HL-60 (cell line): ENCODE data around the gene ZPBP2.
A peak's percentile ranks its signal among the peaks of the same experiment; 100 is the strongest.

ENCODE experiments used
- DNase-seq, 2 experiments: peaks; one replicate each; pipeline ENCODE4 v3.0.0-alpha.2; 2010 to 2020; ENCODE audit warnings: low read depth in 1 of 2, low spot score in 1 of 2
- H3K27ac ChIP-seq: fragments of 250-450 bp; sonication (Bioruptor Pico); replicated peaks from 2 replicates; pipeline ENCODE4 v1.5.1; 2020; ENCODE audit warnings: mild to moderate bottlenecking, moderate library complexity
- H3K27me3 ChIP-seq: fragments of 250-450 bp; sonication (Bioruptor Pico); 2 replicates; pipeline ENCODE4 v1.5.1; 2021; ENCODE audit warnings: mild to moderate bottlenecking, moderate library complexity; ENCODE audit not compliant: insufficient read depth, poor library complexity, severe bottlenecking
- H3K4me3 ChIP-seq: replicated peaks from 2 replicates; pipeline ENCODE4 v1.5.1; 2011; ENCODE audit warnings: mild to moderate bottlenecking, control low read depth, low read length; ENCODE audit not compliant: insufficient read depth
- CTCF ChIP-seq: IDR thresholded peaks from one replicate; pipeline ENCODE4 v1.5.1; 2011; ENCODE audit warnings: low read length, control low read depth, inconsistent platforms; ENCODE audit not compliant: insufficient read depth
- GABPA ChIP-seq: IDR thresholded peaks from 2 replicates; pipeline ENCODE4 v1.6.1; 2012; ENCODE audit warnings: low read depth
- POLR2AphosphoS5 ChIP-seq: IDR thresholded peaks from 2 replicates; pipeline ENCODE4 v1.6.1; 2012; ENCODE audit warnings: low read depth
- REST ChIP-seq: IDR thresholded peaks from 2 replicates; pipeline ENCODE4 v1.6.1; 2012; ENCODE audit warnings: low read depth; ENCODE audit not compliant: insufficient replicate concordance
- SPI1 ChIP-seq: IDR thresholded peaks from 2 replicates; pipeline ENCODE4 v1.6.1; 2012; ENCODE audit warnings: low read depth, mild to moderate bottlenecking, borderline replicate concordance

Gene ZPBP2

GRCh38 chr17:39923836-39924690 lies 56.1 kb downstream of the ZPBP2 start:
- Histone ChIP-seq H3K4me3 (no peak overlapping the region), H3K27ac (no peak overlapping the region), H3K27me3 (no peaks in the 10 kb centered on the region)
- DNase-seq = no peak
- no peak for TF ChIP-seq REST
- no peak for TF ChIP-seq SPI1

DNA sequence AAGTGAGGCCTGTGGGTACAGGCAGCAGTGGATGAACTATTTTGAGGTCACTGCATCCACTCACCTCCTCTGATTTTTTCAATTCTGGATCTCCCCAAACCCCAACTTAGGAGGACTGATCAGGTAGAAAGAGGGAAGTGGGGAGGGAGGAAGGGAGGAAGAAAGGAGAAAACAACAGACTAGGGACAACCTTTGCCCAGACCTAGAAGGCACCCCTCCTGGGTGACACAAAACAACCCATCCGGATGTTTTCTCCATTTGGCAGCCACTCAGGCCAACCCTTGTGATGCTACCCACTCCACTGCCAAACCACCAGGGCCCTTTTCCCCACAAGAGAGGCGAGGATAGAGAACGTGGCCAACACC lies 56.7 kb downstream of the ZPBP2 start:
- H3K4me3 ChIP-seq = no peak overlapping the region
- TF ChIP-seq REST (no peak), CTCF (no peak), SPI1 (peak; percentile 2; the same call in 1 of the 2 replicates)
- H3K27ac ChIP-seq = no peak overlapping the region
- H3K27me3 ChIP-seq = no peaks in the 10 kb centered on the region
- no peak for DNase-seq

GRCh38 chr17:39925282-39926134 lies 57.5 kb downstream of the ZPBP2 start:
- no peak for DNase-seq
- Histone ChIP-seq H3K27ac (peak overlapping the region; percentile 76), H3K4me3 (no peak overlapping the region), H3K27me3 (no peaks in the 10 kb centered on the region)
- TF ChIP-seq CTCF = no peak
- no peak for TF ChIP-seq REST
- no peak for TF ChIP-seq GABPA
- TF ChIP-seq POLR2AphosphoS5 = no peak
- no peak for TF ChIP-seq SPI1
